GM19023 (cell line): ENCODE data around the gene HTR7.

Experiments used
- ATAC-seq: cut with Tn5 transposase; IDR thresholded peaks from one replicate; pipeline ENCODE4 v1.9.1; 2021; ENCODE audit warnings: mild to moderate bottlenecking, moderate library complexity; ENCODE audit not compliant: unreplicated experiment

HTR7 gene

DNA sequence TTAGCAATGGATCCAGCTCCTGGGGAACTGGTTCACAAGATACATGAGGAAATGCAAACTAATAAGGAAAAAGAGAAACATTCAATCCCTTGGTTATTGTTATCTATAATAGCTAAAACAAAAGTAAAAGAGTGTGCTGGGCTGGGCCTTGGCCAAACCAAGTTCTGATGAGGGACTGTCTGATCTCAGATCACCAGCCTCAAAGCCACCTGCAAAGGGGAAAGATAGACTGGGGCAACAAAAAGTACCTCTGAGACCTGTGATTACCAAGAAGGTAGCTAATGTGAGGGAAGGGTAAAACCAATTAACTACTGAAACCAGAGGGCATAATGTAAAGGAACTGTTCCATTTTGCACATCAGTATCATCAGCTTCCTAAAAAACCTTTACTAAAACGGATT, 51.2 kb downstream of the HTR7 start:
- ATAC-seq, result no peak

DNA sequence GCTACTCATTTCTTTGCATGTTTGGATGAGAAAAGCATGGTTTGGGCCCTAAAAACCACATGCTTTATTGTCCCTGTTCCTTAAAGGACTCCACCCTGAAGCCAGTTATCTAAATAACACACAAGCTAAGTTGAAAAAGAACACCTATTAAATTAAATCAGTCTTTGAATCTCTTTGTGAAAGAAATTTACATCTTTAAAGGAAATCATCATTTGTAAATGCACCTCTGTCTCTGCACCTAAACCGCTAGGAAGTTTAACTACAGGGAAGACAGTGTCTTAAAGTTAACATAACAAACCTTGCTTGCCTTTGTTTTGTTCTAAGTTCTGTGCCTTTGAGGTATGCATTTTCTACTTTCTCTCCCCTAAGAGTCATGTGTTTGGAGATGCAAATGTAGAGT, 52.6 kb downstream of the HTR7 start:
- ATAC-seq, result no peak

DNA sequence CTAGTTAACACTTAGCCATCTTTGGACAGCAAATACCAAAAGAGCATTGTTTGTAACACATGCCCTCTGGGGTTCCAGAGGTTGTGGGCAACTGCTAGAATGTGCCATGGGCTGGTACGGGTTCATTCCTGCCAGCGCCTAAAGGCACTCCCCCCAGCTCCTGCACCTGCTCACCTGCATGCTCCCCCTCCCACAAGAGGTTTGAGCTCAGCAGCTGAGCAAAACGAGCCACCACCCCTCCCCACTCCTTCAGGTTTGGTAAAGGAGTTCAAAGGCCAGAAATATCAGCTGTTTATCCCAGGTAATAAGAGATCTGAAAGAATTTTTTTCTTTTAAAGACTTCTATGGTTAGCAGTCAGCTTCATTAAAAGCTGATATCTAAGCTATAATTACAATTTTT, 53.5 kb downstream of the HTR7 start:
- no peak for ATAC-seq

DNA sequence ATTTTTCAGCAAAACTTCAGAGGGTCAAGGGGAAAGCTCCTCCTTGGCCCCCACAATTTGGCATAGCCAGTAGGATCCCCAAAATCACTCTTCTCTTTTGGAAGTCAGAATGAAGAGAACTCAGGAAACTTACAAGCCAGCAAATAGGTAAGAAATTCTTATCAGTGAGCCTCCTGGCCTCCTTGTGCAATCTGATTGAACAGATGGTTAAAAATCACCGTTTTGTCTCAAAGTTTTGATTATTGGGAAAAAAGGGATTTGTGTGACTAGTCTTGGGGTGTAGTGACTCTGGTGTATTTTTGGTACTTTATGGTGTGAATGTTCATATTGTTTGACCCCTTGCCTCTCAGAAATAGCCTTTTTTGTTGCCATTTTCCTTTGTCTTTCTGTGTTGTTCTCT, 56.2 kb downstream of the HTR7 start:
- ATAC-seq, result no peak

DNA sequence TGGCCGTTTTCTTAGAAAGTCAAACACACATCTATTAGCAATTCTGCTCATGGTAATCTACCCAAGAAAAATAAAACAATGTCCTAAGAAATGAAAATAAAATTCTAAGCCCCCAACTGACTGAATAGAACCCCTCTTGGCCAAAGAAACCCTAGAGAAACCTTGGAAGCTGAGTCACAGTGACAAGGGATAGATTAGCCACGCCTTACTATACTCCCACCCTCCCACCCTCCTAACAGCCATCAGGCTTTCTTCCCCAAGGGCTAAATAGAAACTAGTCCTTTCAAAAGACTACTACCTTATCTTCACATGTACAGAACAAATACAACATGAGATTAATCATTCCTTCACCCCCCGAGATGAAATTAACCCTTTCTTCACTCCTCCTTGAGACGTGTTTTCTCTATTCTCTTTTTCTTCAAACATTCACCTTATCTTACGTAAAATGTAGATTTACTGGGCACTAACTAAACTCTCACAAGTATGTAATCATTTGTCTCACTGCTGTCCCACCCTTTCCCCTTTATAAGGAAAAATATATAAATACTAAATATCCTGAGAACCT, 57.5 kb downstream of the HTR7 start:
- ATAC-seq, result no peak

DNA sequence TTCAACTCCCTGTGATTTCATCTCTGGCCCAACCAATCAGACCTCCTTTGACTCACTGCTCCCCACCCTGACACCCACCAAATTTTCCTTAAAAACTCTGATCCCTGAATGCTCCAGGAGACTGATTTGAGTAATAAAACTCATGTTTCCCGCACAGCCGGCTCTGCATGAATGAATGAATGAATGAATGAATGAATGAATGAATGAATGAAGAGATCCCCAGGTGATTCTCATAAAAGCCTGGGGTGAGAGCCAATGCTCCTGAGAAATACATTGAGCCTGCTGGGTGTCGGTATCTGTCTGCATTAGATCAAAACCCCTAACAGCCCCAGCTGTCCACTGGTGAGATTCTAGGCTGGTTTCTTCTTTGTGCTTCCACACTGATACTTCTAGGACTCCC, 58.7 kb downstream of the HTR7 start:
- no peak for ATAC-seq

DNA sequence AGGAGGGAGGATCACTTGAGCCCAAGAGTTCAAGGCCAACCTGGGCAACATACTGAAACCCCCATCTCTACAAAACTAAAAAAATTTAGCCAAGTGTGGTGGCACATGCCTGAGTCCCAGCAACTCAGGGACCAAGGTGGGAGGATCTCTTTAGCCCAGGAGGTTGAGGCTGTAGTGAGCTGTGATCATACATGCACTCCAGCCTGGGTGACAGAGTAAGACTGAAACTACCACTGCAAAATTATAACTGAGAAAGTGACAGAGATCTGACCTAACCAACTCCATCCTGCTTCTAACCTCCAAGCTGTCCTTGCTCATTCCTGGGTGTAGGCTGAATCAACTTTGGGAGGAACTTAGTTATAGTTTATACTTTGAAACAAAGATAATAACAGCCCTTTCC, 59.4 kb downstream of the HTR7 start:
- no peak for ATAC-seq

DNA sequence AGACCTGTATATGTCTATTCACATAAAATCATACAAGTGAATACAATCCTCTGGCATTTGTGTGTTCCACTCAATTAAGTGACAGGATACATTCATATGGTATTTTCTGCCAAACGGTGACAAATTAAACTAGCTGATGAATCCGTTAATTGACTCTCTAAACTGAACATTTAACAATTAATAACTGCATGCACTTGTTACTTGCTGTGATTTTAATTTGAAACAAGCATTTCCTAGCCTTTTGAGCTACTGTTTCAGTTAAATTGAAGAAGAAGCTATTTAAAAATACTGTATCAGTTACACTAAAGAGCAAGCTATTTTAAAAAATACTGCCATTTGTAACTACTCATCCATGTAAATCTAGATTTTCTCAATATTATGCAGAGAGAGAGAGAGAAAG, 67.4 kb downstream of the HTR7 start:
- ATAC-seq, result no peak

DNA sequence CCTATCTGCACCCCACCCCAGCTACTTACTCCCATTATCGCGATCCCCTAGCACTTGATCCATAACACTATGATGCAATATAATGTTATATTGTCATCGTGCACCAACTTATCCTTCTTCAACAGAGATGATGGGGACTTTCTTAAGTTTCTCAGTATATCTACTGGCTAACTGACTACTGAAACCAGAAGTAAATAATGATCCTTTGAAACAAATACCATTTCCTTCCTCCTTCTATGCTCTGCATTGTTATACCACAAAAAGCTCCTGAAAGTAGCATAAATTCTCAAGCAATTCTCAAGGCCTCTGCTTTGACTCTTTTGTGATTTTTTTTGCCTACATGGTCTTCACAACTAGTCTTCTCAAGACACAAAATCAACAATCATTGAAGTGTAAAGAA, 68.9 kb downstream of the HTR7 start:
- ATAC-seq, result no peak

DNA sequence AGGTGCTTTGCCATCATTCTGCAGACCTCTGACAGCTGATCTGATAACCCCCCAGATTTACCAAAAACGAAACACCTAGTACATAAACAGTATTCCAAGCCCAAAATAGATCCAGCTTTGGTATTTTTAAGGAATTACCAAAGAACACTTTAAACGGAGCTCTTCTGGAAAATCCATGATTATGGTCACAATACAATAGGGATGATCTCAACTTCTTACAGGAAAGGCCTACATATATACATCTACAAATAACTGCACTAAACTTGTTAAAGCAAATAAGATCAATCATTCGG, 69.7 kb downstream of the HTR7 start:
- no peak for ATAC-seq

DNA sequence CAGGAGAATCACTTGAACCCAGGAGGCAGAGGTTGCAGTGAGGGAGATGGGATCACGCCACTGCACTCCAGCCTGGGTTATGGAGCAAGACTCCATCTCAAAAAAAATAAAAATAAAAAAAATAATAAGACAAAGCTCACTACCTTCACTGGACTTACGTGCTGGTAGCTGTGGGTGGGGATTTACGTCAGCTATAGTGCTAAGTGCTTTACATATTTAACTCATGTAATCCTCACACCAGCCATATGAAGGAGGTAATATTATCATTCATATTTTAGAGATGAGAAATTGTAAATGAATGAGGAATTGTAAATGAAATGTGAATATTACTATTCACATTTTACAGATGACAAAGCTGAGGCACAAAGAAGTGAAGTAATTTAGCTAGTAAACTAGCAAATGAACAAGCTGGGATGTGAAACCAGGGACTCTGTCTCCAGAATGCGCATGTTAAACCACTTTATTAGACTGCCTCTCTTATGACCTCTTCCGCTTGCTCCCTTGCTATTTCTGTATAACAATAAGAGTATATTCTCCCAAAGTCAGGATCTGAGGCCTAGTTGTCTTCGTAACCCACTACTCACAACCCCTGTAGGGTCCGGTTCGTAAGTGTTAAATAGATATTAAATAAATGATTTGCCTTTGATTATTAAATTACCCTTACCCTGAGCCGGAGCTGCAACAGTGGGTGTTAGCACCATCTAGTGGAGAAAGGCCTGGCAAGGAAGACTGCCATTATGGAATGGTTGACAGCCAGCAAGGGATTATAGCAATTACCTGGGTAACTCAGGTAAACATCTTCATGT, 70.2 kb downstream of the HTR7 start:
- no peak for ATAC-seq

DNA sequence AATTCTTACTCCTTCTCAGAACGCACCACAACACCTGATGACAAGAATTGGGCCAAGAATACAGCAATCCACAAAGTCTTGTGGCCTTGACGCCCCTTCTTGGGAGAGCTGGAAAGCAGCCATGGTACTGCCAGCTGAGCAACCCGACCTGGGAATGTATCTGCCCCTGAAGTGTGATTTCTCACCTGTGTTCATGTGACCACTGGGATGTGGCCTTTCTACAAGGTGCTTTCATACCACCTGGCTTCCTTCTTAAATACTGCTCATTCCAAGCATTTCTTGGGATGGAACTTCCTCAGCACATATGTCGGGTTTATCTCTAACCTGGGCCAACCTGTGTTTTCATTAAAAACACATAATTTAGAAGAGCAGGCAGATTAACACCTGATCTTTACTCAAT, 72.1 kb downstream of the HTR7 start:
- no peak for ATAC-seq

DNA sequence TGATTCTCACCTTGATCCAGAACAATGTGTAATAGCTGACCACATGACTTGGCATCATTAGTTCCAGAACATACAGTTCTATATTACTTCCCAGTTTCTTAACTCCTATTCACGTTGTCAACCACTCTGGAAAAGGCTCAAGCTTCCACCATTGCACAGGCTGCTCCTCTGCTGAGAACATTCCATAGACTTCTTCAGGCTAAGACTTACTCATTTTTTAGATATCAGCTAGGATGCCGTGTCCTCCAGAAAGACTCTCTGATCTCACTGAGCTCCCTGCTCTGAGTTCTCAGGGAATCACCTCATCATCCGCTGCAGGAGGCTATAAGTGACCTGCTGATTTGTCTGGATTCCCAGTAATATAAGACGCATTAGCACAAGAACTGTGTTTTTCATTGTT, 73.1 kb downstream of the HTR7 start:
- ATAC-seq, result no peak

DNA sequence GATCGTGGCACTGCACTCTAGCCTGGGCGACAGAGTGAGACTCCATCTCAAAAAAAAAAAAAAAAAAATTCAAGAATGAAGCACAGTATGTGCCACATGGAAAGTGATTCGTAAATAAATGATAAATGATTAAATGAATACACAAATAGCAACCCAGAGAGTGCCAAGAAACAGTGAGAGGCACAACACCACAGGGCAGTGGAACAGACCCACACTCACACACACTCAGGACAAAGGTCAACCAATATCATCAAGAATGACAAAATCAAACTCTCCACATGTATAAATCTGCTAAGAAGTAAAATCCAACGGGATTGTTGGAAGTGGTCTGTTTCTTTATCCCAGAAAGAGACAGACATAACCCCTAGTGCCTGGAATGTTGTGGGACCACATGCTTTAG, 77.4 kb downstream of the HTR7 start:
- no peak for ATAC-seq

DNA sequence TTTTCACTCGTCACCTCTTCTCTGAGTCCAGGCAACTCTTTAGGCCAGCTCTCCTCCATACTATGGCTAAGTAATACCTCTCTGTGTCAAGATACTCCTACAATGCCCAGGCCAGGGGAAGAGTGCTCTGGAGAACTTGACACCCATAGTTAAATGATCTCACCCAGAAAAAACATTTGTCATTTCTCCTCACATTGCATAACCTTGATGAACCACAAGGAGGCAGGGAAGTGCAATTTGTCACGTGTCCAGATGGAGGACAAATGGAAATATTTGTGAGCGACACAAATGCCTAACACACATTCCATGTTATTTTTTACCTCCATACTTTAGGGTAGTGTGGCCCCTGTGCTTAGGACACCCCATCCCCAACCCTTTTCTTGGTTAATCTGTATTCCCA, 78.3 kb downstream of the HTR7 start:
- no peak for ATAC-seq

DNA sequence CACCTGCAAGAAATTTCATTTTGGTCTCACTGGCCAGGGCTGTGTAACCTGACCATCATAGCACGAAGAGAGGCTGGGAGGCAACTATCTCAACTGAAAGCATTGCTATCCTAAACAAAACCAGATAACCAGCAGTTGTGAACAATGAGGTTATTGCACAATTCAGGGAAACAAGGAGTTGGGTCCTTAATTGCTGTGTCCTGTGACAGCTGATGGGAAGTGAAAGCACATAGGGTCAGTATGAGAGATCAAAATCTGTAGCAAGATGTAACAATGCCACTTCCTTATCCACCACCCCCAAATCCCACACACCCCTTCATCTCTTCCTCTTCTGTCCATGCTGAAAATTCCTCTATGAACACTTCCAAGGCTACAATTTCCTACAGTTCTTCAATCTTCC, 80.2 kb downstream of the HTR7 start:
- ATAC-seq, result no peak

DNA sequence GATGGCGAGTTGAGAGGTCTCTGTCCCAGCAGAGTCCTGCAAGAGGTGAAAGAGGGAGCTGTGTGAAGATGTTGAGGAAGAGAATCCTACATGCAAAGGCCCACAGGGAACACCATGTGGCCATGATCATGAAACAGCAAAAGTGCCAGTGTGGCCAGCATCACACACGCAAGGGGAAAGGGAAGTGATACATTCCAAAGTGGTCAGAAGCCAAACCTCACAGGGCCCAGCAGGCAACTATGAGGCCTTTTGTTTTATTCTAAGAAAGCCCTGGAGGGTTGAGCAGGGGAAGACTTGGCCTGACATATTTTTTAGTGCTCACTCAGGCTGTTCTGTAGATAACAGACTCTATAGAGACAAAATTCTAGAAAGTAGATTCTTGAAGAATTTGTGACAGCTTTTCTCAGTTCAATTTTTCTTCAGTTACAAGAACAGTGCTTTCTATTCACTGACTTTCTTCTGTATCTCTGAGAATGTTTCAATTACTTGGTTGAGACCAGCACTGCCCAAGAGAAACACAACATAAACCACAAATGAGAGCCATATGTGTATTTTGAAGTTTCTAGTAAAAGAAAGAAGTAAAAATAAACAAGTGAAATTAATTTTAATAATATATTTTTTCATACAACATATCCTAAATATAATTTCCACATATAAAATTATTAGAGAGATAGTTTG, 82.3 kb downstream of the HTR7 start:
- ATAC-seq, result no peak

DNA sequence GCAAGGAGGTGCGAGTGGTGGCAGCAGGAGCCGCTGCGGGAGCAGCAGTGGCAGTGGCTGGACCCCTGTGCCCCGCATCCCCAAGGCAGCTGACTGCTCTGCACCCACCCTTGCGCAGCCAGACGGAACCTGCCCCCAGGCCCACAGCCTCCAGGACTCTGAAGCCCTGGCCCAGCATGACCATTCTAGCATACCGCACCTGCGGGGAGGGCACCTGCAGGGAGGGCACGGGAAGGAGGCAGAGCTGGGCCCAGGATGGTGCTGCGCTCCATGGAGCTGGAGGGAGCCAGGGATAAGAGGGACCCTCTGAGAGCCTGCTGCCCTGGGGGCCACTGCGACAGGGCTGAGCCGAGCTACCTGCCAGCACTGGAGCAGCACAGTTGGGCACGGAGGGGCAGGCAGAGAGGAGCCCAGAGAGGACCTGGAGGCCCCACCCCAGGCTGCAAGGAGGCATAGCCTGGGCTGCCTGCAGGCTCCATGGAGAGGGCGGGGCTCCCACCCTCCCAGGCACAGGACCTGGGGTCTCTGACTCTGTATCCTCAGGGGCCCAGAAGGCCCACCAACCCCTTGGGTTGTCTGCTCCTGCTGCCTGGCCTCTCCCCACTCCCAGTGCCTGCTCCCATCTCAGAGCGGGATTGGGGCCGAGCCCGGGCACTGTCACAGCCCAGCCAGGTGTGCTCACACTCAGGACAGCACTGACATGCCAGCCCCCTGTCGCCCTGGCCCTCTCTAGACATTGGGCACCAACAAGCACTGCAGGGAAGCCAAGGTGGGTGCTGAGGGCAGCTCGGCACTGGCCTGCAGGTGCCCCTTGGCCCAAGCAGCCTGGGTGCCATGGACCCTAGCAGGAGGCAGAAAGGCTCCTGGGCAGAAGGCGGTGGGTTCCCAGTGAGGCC, 87.6 kb downstream of the HTR7 start:
- ATAC-seq, result no peak

DNA sequence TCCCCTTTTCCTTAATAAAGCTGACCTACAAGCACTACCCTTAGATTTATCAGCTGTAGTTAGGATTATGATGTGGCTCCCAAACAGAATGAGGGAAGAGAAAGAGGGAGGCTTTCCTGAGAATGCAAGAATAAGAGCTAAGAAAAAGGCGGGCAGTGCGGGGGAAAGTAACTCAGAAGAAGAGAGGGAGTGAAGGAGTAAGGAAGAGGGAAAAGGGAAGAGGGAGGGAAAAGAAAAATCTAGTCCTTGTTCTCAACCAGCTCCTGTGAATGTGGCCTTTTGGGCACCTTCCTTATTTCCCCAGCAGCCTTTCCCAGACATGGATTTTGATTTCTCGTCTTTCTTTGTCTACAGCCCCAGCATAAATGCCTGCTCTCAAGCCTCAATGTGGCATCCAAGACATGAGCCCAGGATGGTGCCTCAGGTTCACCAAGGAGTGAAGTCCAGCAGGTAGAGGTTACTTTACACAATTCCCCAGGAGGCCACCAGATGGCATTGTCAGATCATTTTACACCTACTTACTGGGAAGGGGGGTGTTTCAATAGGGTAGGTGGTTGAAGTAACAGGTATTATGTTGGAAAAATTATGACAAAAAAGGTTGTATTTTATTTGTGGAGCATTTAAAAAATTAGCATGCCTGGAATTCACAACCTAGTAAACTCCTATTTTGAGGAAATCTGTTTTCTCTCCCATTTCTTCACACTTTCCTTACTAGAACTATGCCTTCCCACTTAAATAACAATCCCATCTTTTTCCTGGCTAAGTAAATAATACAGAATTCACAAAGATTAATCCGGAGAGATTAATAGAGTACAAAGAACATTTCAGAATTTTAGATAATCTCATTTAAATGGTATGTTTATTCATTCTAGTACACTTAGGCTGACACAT, 106.5 kb downstream of the HTR7 start:
- ATAC-seq, result no peak

DNA sequence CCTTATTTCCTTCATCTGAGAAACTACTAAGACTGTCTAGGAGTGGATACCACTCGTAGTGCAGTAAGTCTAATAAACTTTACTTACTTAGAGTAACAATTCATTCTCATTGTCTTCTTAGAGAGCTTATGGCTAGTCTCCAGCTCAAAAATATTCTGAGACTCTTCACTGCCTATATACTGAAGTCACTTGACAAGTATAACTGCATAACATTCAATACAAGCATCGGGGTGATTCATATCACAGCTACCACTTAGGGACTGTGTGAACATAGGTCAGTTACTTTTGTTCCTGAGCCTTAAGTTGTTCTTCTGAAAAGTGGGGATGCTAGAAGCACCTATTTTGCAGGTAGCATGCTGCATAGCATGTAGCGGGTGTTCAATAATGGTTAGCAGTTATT, 111.0 kb downstream of the HTR7 start:
- no peak for ATAC-seq

DNA sequence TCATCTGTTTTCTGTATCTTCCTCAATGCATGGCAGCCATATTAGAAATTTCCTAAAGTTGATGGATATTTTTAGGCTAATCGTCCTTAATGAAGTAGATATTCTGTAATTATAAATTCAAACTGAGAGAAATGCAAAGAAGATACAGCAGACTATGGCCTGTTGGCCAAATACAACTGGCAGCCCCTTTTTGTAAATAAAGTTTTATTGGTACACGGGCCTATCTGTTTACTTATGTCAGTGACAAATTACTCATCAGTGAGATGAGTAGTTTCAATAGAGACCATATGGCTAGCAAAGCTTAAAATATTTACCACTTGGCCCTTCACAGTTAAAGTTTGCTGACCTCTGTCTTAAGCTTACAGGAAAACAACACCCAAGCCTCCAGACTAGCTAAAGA, 112.3 kb downstream of the HTR7 start:
- no peak for ATAC-seq
